ENCODE data around the gene CFAP300.

CFAP300 gene

GRCh38 chr11:102120437-102120973 is 73.3 kb downstream of the CFAP300 start:
- Histone ChIP-seq H3K4me1 (ENCODE audit: control insufficient read depth, insufficient read depth, low read length, poor library complexity, severe bottlenecking) (no peaks in the 10 kb centered on the region), H3K9me3 (ENCODE audit: control insufficient read depth, low read length) (no peaks in the 10 kb centered on the region), H3K36me3 (ENCODE audit: control insufficient read depth, insufficient read depth, low read length) (no peaks in the 10 kb centered on the region), H3K27me3 (replicated peaks; ENCODE audit: control insufficient read depth, insufficient read depth, low read length, poor library complexity, severe bottlenecking) (no peaks in the 10 kb centered on the region), H3K4me3 (ENCODE audit: insufficient read depth, low read depth, low read length, poor library complexity, severe bottlenecking) (no peak overlapping the region), H3K27ac (ENCODE audit: insufficient read depth, low read length, poor library complexity, severe bottlenecking) (no peak overlapping the region)
- DNase-seq = no peak

GRCh38 chr11:102121329-102121728 is 74.1 kb downstream of the CFAP300 start:
- Histone ChIP-seq H3K27me3 (replicated peaks; ENCODE audit: control insufficient read depth, insufficient read depth, low read length, poor library complexity, severe bottlenecking) (no peaks in the 10 kb centered on the region), H3K27ac (ENCODE audit: insufficient read depth, low read length, poor library complexity, severe bottlenecking) (no peak overlapping the region), H3K4me3 (ENCODE audit: insufficient read depth, low read depth, low read length, poor library complexity, severe bottlenecking) (no peak overlapping the region), H3K36me3 (ENCODE audit: control insufficient read depth, insufficient read depth, low read length) (no peaks in the 10 kb centered on the region), H3K4me1 (ENCODE audit: control insufficient read depth, insufficient read depth, low read length, poor library complexity, severe bottlenecking) (no peaks in the 10 kb centered on the region), H3K9me3 (ENCODE audit: control insufficient read depth, low read length) (no peaks in the 10 kb centered on the region)
- no peak for DNase-seq
